Dendritic cell treated with granulocyte-macrophage colony-stimulating factor and Interleukin-4, amounts not matched to agents 40 ng/mL and 50 ng/mL, for 4 days (primary cell): ENCODE measurements around the gene CD93.

Experiments used
- H3K27ac Mint-ChIP-seq: one replicate; pipeline ENCODE4 v1.8.0; 2022; ENCODE audit warnings: mild to moderate bottlenecking, mixed read lengths
- H3K27me3 Mint-ChIP-seq: one replicate; pipeline ENCODE4 v1.8.0; 2022; ENCODE audit warnings: mild to moderate bottlenecking, mixed read lengths
- H3K36me3 Mint-ChIP-seq: one replicate; pipeline ENCODE4 v1.8.0; 2022; ENCODE audit warnings: low read depth, mixed read lengths
- H3K4me1 Mint-ChIP-seq: one replicate; pipeline ENCODE4 v1.8.0; 2022; ENCODE audit warnings: low read depth, mixed read lengths
- H3K4me3 Mint-ChIP-seq: one replicate; pipeline ENCODE4 v1.8.0; 2022; ENCODE audit warnings: mild to moderate bottlenecking, moderate library complexity, mixed read lengths
- H3K9me3 Mint-ChIP-seq: one replicate; pipeline ENCODE4 v1.8.0; 2022; ENCODE audit warnings: mixed read lengths
- intact Hi-C: fragments of 100-400 bp; cut with micrococcal nuclease; formaldehyde crosslinking; loops from one replicate; pipeline ENCODE4 v1.15.0; 2022

Gene CD93

GRCh38 chr20:23047738-23048214 lies 38.3 kb downstream of the CD93 start:
- Mint-ChIP-seq H3K27me3 (peaks cover 58% of the 10 kb centered on the region), H3K4me1 (peaks cover 70% of the 10 kb centered on the region), H3K27ac (peak overlapping the region; percentile 35), H3K4me3 (peak overlapping the region; percentile 87), H3K9me3 (no peaks in the 10 kb centered on the region), H3K36me3 (peaks cover 23% of the 10 kb centered on the region)
- intact Hi-C loops, result loop anchor here (5.0 to 10.0 kb wide), 2 partner anchors 95 to 353 kb away; no protein-coding TSS in a partner anchor

DNA sequence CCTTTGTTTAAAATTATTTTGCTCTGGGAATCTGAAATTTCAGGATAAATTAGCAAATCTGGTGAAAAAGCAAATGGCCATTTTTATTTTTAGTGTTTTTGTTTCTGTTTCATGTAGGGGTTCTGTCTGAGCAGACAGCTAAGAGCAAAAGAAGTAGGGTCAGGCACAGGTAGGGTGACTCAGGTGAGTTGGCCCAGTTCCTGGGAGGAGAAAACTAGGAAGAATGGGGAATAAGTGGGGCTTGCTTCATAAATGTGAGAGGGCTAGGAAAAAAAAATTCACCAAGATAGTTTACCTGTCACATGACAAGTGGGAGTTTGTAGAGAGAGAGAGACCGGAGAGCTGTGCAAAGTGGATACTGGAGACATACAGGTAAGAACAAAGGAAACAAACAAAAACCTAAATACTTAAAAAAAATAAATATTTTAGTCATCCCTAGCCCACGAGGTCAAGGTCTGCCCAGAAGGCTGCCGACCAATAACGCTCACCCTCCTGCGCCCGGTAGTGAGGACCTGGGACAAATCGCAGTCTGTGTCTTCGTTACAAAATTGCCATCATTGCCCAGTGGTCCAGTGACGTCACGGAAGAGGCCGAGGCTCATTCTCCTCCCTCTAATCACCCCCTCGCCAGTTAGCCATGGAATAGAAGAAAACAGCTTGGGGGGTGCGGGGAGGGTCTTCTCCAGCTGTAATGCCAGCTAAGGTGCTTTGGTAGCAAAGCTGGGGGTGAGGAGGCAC lies 39.0 kb downstream of the CD93 start:
- H3K27ac Mint-ChIP-seq, result peak overlapping the region; percentile 35
- peaks cover 55% of the 10 kb centered on the region for H3K27me3 Mint-ChIP-seq
- intact Hi-C loops, result loop anchor here (5.0 to 10.0 kb wide), 2 partner anchors 95 to 352 kb away; no protein-coding TSS in a partner anchor

GRCh38 chr20:23046431-23046830 lies 39.7 kb downstream of the CD93 start:
- H3K27me3 Mint-ChIP-seq, result peaks cover 59% of the 10 kb centered on the region
- intact Hi-C loops, result loop anchor here (5.0 to 10.0 kb wide), 2 partner anchors 96 to 352 kb away; no protein-coding TSS in a partner anchor
- peaks cover 65% of the 10 kb centered on the region for H3K4me1 Mint-ChIP-seq
- H3K4me3 Mint-ChIP-seq, result peak overlapping the region; percentile 65
- peaks cover 21% of the 10 kb centered on the region for H3K36me3 Mint-ChIP-seq
- no peaks in the 10 kb centered on the region for H3K9me3 Mint-ChIP-seq
- no peak overlapping the region for H3K27ac Mint-ChIP-seq

More for the DNA sequence above, 39.0 kb downstream of the CD93 start:
- H3K36me3 Mint-ChIP-seq, result peaks cover 23% of the 10 kb centered on the region
- peaks cover 69% of the 10 kb centered on the region for H3K4me1 Mint-ChIP-seq
- peak overlapping the region; percentile 87 for H3K4me3 Mint-ChIP-seq
- no peaks in the 10 kb centered on the region for H3K9me3 Mint-ChIP-seq

- peaks cover 43% of the 10 kb centered on the region for H3K4me1 Mint-ChIP-seq
- H3K9me3 Mint-ChIP-seq, result no peaks in the 10 kb centered on the region
- H3K4me3 Mint-ChIP-seq, result no peak overlapping the region
- intact Hi-C loops, result loop anchor here (10.0 kb wide), 1 partner anchor 349 kb away; no protein-coding TSS in a partner anchor
- peaks cover 74% of the 10 kb centered on the region for H3K27me3 Mint-ChIP-seq
- no peak overlapping the region for H3K27ac Mint-ChIP-seq
- peaks cover 13% of the 10 kb centered on the region for H3K36me3 Mint-ChIP-seq
Measured at GRCh38 chr20:23043376-23043775, 42.7 kb downstream of the CD93 start.

- Mint-ChIP-seq H3K36me3 (peaks cover 6% of the 10 kb centered on the region), H3K27ac (no peak overlapping the region), H3K27me3 (peaks cover 74% of the 10 kb centered on the region), H3K9me3 (no peaks in the 10 kb centered on the region), H3K4me1 (peaks cover 32% of the 10 kb centered on the region), H3K4me3 (no peak overlapping the region)
- intact Hi-C loops, result loop anchor here (10.0 kb wide), 1 partner anchor 347 kb away; no protein-coding TSS in a partner anchor
Measured at GRCh38 chr20:23042270-23042669, 43.9 kb downstream of the CD93 start.

GRCh38 chr20:23039885-23040508 lies 46.1 kb downstream of the CD93 start:
- Mint-ChIP-seq H3K9me3 (no peaks in the 10 kb centered on the region), H3K36me3 (no peaks in the 10 kb centered on the region), H3K27me3 (peaks cover 82% of the 10 kb centered on the region), H3K4me3 (no peak overlapping the region), H3K27ac (no peak overlapping the region), H3K4me1 (peaks cover 22% of the 10 kb centered on the region)
- intact Hi-C loops, result loop anchor here (10.0 kb wide), 1 partner anchor 345 kb away; no protein-coding TSS in a partner anchor

GRCh38 chr20:23039136-23039875 lies 46.8 kb downstream of the CD93 start:
- no peaks in the 10 kb centered on the region for H3K36me3 Mint-ChIP-seq
- no peaks in the 10 kb centered on the region for H3K9me3 Mint-ChIP-seq
- intact Hi-C loops, result no loop called here
- peaks cover 20% of the 10 kb centered on the region for H3K4me1 Mint-ChIP-seq
- peaks cover 85% of the 10 kb centered on the region for H3K27me3 Mint-ChIP-seq
- no peak overlapping the region for H3K27ac Mint-ChIP-seq
- no peak overlapping the region for H3K4me3 Mint-ChIP-seq

DNA sequence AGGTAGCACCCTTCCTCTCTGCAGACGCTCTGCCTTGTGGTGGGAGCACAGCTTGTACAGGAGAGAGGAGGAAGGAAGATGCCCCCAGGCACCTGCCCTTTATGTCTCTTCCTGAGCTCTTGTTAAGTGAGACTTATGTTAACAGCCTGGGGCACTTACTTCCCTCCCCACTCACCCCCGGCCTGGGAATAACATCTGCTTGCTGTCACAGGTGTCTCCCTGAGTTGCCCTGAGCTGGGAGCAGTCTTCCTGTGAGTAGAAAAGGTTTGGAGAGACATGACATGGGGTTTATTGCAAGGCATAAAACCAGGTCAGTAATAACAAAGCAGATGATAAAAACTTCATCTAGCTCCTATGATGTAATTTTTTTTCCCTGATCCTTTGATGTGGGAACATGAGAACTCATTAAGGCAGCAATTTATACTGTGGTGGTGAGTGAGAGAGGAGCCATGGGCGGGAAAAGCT lies 49.1 kb downstream of the CD93 start:
- intact Hi-C loops, result no loop called here
- Mint-ChIP-seq H3K9me3 (no peaks in the 10 kb centered on the region), H3K4me1 (peaks cover 18% of the 10 kb centered on the region), H3K4me3 (no peak overlapping the region), H3K27me3 (peaks cover 93% of the 10 kb centered on the region), H3K27ac (no peak overlapping the region), H3K36me3 (no peaks in the 10 kb centered on the region)

DNA sequence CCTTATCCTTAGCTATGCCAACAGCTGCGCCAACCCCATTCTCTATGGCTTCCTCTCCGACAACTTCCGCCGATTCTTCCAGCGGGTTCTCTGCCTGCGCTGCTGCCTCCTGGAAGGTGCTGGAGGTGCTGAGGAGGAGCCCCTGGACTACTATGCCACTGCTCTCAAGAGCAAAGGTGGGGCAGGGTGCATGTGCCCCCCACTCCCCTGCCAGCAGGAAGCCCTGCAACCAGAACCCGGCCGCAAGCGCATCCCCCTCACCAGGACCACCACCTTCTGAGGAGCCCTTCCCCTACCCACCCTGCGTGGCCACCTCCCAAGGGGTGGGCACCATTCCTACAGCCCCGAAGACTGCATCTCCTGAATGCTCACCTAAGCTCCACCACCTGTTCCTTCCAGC lies 49.8 kb downstream of the CD93 start:
- no peak overlapping the region for H3K4me3 Mint-ChIP-seq
- intact Hi-C loops, result no loop called here
- H3K27ac Mint-ChIP-seq, result no peak overlapping the region
- peaks cover 93% of the 10 kb centered on the region for H3K27me3 Mint-ChIP-seq
- no peaks in the 10 kb centered on the region for H3K36me3 Mint-ChIP-seq
- no peaks in the 10 kb centered on the region for H3K9me3 Mint-ChIP-seq
- peaks cover 18% of the 10 kb centered on the region for H3K4me1 Mint-ChIP-seq

DNA sequence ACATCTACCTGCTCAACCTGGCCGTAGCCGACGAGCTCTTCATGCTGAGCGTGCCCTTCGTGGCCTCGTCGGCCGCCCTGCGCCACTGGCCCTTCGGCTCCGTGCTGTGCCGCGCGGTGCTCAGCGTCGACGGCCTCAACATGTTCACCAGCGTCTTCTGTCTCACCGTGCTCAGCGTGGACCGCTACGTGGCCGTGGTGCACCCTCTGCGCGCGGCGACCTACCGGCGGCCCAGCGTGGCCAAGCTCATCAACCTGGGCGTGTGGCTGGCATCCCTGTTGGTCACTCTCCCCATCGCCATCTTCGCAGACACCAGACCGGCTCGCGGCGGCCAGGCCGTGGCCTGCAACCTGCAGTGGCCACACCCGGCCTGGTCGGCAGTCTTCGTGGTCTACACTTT lies 50.4 kb downstream of the CD93 start:
- H3K27me3 Mint-ChIP-seq, result peaks cover 89% of the 10 kb centered on the region
- intact Hi-C loops, result no loop called here
- no peaks in the 10 kb centered on the region for H3K9me3 Mint-ChIP-seq
- H3K36me3 Mint-ChIP-seq, result no peaks in the 10 kb centered on the region
- peak overlapping the region; percentile 11 for H3K4me3 Mint-ChIP-seq
- no peak overlapping the region for H3K27ac Mint-ChIP-seq
- H3K4me1 Mint-ChIP-seq, result peaks cover 16% of the 10 kb centered on the region

DNA sequence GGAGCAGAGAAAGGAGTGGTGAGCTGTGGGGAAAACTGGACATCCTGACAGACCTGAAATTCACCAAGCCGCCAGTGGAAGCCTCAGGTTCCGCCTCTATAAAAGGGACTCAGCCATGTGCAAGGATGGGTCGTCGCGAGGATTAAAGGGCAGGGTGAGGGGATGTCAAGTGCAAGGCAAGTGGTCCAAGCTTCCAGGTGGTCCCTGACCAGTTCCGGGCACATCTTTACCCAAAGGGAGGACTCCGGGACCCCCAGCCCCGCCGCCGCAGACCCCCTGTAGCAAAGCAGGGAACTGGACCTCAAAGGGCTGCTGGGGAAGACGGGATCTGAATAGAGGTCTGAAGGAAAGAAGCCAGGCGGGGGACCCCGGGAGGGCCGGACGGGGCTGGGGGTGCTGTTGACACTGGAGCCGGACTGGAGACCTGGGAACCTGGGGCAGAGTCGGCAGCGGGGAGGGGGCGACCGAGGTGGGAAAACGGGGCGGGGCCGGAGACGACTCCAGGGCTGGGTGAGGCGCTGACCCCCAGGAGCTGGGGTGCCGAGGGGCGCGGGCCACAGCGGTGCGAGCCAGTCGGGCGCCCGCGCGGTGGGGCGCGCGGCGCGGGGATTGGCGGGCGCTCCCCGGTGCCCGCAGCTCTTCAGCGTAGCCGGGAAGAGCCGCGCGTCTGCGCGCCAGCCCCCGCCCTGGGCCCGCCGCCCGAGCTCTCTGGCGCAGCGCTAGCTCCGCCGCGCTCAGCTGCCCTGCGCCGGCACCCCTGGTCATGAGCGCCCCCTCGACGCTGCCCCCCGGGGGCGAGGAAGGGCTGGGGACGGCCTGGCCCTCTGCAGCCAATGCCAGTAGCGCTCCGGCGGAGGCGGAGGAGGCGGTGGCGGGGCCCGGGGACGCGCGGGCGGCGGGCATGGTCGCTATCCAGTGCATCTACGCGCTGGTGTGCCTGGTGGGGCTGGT lies 51.1 kb downstream of the CD93 start, which contains the start of gene SSTR4:
Gene SSTR4 (plus strand): TSS at position 592 of the 951 bp plus-strand sequence. CDS start 172 bp downstream, at position 764.
- Mint-ChIP-seq H3K27me3 (peaks cover 86% of the 10 kb centered on the region), H3K27ac (no peak within 1 kb of the TSS), H3K36me3 (no peaks in the 10 kb centered on the region), H3K4me3 (peak within 1 kb of the TSS; percentile 11), H3K4me1 (peaks cover 15% of the 10 kb centered on the region), H3K9me3 (no peaks in the 10 kb centered on the region)
- intact Hi-C loops, result no loop called here

DNA sequence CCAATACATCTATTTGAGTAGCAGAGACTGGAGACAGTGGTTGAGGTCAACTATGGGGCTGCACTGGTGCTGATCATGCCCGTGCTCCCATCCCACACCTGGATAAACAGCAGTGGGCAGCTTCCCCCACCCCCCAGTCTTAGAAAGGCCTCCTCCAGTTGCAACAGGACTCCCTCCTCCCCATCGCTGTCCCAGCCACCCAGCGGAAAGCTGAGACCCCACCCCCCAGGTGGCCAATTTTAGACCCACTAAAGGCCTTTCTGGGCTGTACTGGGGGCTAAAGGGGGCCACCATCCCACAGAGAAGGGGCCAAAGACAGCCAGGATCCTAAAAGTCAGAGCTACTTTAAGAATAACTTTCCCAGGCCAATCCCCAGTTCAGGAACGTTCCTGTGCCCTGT lies 52.2 kb downstream of the CD93 start:
- Mint-ChIP-seq H3K9me3 (no peaks in the 10 kb centered on the region), H3K4me1 (peaks cover 26% of the 10 kb centered on the region), H3K4me3 (no peak overlapping the region), H3K27me3 (peaks cover 76% of the 10 kb centered on the region), H3K36me3 (no peaks in the 10 kb centered on the region), H3K27ac (no peak overlapping the region)
- intact Hi-C loops, result no loop called here

DNA sequence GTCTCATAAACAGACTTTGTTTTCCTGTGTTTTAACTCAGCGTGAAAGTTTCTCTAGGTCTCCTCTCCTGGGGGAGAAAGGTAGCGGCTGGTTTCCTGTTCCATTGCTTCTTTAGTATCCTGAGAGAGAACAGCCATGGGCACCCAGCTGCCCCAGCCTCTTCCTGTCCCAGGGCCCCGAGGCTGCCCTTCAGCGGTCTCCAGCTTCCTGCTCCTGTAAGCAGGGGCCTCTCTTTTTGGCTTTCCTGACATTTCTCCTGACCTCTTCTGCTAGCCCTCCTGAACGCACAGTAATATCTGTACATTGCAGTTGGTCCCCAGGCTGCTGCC lies 53.4 kb downstream of the CD93 start:
- Mint-ChIP-seq H3K36me3 (no peaks in the 10 kb centered on the region), H3K4me1 (peaks cover 33% of the 10 kb centered on the region), H3K9me3 (no peaks in the 10 kb centered on the region), H3K27me3 (peaks cover 64% of the 10 kb centered on the region), H3K4me3 (no peak overlapping the region), H3K27ac (no peak overlapping the region)
- intact Hi-C loops, result no loop called here
